ENCODE data around the gene DAZAP1.

DAZAP1 gene

GRCh38 chr19:1451916-1452801 is 44.8 kb downstream of the DAZAP1 start:
- no peak for DNase-seq (ENCODE audit: extremely low read depth, low read depth)

GRCh38 chr19:1452802-1453524 is 45.6 kb downstream of the DAZAP1 start:
- no peak for TF ChIP-seq CTCF (IDR thresholded peaks at IDR 0.05; ENCODE audit: low read depth, low read length)
- no peak for DNase-seq (ENCODE audit: extremely low read depth, low read depth)

More at GRCh38 chr19:1451916-1452801, 44.8 kb downstream of the DAZAP1 start:
- TF ChIP-seq CTCF (IDR thresholded peaks at IDR 0.05; ENCODE audit: low read depth, low read length): no peak

GRCh38 chr19:1453525-1454364 is 46.4 kb downstream of the DAZAP1 start:
- DNase-seq (ENCODE audit: extremely low read depth, low read depth): no peak
- TF ChIP-seq CTCF (IDR thresholded peaks at IDR 0.05; ENCODE audit: low read depth, low read length): no peak

- TF ChIP-seq CTCF (IDR thresholded peaks at IDR 0.05; ENCODE audit: low read depth, low read length): no peak
- DNase-seq (ENCODE audit: extremely low read depth, low read depth): no peak
These were observed 47.6 kb downstream of the DAZAP1 start for GRCh38 chr19:1455002-1455335.

- DNase-seq (ENCODE audit: extremely low read depth, low read depth): no peak
- no peak for TF ChIP-seq CTCF (IDR thresholded peaks at IDR 0.05; ENCODE audit: low read depth, low read length)
These were observed 48.1 kb downstream of the DAZAP1 start for GRCh38 chr19:1455336-1456120.

- TF ChIP-seq CTCF (IDR thresholded peaks at IDR 0.05; ENCODE audit: low read depth, low read length): no peak
- no peak for DNase-seq (ENCODE audit: extremely low read depth, low read depth)
These were observed 48.9 kb downstream of the DAZAP1 start for GRCh38 chr19:1456121-1456900.

Measured in AG09319 (cell line).